Activated T-cell treated with anti-CD3 and anti-CD28 coated beads for 24 hours (primary cell): ENCODE data around the gene C10orf105.

Experiments
- DNase-seq: peaks from one replicate; pipeline ENCODE4 v3.0.0-alpha.2; 2020; ENCODE audit warnings: low read depth

C10orf105 gene

GRCh38 chr10:71716426-71716825 is 3.2 kb downstream of the C10orf105 start:
- no peak for DNase-seq

- no peak for DNase-seq
These were observed 3.7 kb downstream of the C10orf105 start for GRCh38 chr10:71715860-71716259.

GRCh38 chr10:71715026-71715425 is 4.6 kb downstream of the C10orf105 start:
- no peak for DNase-seq

GRCh38 chr10:71714592-71714991 is 5.0 kb downstream of the C10orf105 start:
- no peak for DNase-seq

GRCh38 chr10:71714031-71714410 is 5.6 kb downstream of the C10orf105 start:
- no peak for DNase-seq

- no peak for DNase-seq
These were observed 6.2 kb downstream of the C10orf105 start for GRCh38 chr10:71713135-71714030.

GRCh38 chr10:71712572-71713134 is 6.9 kb downstream of the C10orf105 start:
- DNase-seq, result no peak

- DNase-seq, result no peak
These were observed 7.4 kb downstream of the C10orf105 start for GRCh38 chr10:71712170-71712569.

- DNase-seq, result no peak
These were observed 8.4 kb downstream of the C10orf105 start for GRCh38 chr10:71711052-71711623.

GRCh38 chr10:71710519-71710918 is 9.1 kb downstream of the C10orf105 start:
- no peak for DNase-seq

GRCh38 chr10:71708897-71709882 is 10.4 kb downstream of the C10orf105 start:
- no peak for DNase-seq

GRCh38 chr10:71708301-71708703 is 11.3 kb downstream of the C10orf105 start:
- DNase-seq, result peak; percentile 56

GRCh38 chr10:71707240-71707789 is 12.3 kb downstream of the C10orf105 start:
- DNase-seq, result no peak

GRCh38 chr10:71706216-71707121 is 13.1 kb downstream of the C10orf105 start:
- DNase-seq, result no peak

- DNase-seq, result no peak
These were observed 14.0 kb downstream of the C10orf105 start for GRCh38 chr10:71705582-71705981.

GRCh38 chr10:71704816-71705215 is 14.8 kb downstream of the C10orf105 start:
- no peak for DNase-seq

- no peak for DNase-seq
These were observed 16.0 kb downstream of the C10orf105 start for GRCh38 chr10:71703577-71703976.

- DNase-seq, result no peak
These were observed 18.0 kb downstream of the C10orf105 start for GRCh38 chr10:71701496-71702132.

- DNase-seq, result no peak
These were observed 18.7 kb downstream of the C10orf105 start for GRCh38 chr10:71700731-71701368.

- no peak for DNase-seq
These were observed 20.8 kb downstream of the C10orf105 start for GRCh38 chr10:71698737-71699136.
